ELR (cell line): ENCODE data around the gene ETV4.
A peak's percentile ranks its signal among the peaks of the same experiment; 100 is the strongest.

Source experiments
- DNase-seq: peaks from one replicate; pipeline ENCODE4 v3.0.0-alpha.2; 2015; ENCODE audit warnings: low read depth

Gene ETV4

DNA sequence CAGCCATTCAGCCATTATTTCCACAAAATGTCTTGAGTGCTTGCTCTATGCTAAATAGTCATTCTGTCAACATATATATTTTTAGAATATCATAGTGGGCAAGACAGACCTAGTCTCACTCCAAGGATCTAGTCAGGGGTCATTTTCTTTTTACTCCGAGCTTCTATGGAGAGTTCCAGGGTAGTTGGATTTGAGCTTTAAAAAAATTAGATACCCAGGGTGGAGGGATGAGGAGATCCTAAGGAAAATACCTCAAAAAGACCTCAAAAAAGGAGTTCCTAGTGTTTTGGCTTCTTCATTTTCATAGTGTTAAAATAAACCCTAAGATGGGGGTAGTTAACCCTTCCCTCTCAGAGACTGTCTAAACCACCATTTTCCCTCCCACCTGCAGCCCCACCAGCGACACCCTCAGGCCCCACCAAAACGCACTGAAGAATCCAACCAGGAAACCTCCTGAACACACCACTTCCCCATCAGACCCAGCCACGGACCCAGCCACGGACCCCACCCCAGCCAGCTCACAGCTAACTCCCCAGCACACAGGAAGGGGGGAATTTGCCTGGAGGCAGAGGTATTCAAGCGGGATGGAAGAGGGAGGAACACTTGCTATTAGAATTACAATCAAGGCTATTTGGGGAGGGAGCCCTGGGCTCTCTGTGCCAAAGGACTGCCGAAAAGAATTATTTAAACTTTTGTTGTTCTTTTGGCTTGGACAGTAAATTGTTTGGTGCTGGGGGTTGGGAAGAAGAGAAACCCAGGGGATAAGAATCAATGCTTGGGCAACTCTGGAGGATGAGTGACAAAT is 2.2 kb downstream of the ETV4 start:
- no peak for DNase-seq

GRCh38 chr17:43543300-43543699 is 2.8 kb downstream of the ETV4 start:
- peak; percentile 29 for DNase-seq

- no peak for DNase-seq
Measured at GRCh38 chr17:43542859-43543258, 3.3 kb downstream of the ETV4 start.

- no peak for DNase-seq
Measured at GRCh38 chr17:43540821-43541674, 5.1 kb downstream of the ETV4 start.

GRCh38 chr17:43536236-43536992 is 9.7 kb downstream of the ETV4 start:
- peak; percentile 67 for DNase-seq

- no peak for DNase-seq
Measured at GRCh38 chr17:43534909-43535308, 11.2 kb downstream of the ETV4 start.

DNA sequence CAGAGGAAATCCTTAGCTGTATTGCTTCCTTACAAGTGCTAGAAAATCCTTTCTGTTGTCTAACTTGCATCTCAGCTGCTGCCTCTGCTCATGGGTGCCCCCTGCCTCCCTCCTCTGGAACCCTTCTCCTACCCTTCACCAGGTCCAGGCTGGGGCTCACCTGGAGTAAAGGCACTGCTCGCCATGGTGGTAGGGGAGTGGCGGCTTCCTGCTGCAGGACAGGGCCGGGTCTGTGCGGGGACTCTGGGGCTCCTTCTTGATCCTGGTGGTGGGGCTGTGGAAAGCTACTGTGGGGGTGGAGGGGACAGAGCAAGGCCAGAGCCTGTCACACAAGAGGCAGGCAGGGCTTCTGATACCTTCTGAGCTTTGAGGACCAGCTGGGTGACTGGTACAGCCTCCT is 12.4 kb downstream of the ETV4 start:
- DNase-seq: no peak

GRCh38 chr17:43532581-43532980 is 13.6 kb downstream of the ETV4 start:
- DNase-seq: no peak

DNA sequence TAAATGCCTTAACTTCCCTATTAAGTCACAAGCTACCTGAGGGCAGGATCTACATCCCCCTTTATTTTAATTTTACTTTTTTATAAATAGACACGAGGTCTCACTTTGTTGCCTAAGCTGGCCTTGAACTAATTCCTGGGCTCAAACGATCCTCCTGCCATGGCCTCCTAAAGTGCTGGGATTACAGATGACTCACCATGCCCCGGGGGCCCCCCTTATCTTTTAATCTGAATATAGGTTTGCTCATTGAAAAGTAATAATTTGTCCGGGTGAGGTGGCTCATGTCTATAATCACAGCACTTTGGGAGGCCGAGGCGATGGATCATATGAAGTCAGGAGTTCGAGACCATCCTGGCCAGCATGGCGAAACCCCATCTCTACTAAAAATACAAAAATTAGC is 14.2 kb downstream of the ETV4 start:
- DNase-seq: peak; percentile 69

GRCh38 chr17:43531082-43531378 is 15.1 kb downstream of the ETV4 start:
- no peak for DNase-seq

GRCh38 chr17:43530288-43531081 is 15.7 kb downstream of the ETV4 start:
- peak; percentile 68 for DNase-seq

- no peak for DNase-seq
Measured at GRCh38 chr17:43529947-43530287, 16.2 kb downstream of the ETV4 start.

DNA sequence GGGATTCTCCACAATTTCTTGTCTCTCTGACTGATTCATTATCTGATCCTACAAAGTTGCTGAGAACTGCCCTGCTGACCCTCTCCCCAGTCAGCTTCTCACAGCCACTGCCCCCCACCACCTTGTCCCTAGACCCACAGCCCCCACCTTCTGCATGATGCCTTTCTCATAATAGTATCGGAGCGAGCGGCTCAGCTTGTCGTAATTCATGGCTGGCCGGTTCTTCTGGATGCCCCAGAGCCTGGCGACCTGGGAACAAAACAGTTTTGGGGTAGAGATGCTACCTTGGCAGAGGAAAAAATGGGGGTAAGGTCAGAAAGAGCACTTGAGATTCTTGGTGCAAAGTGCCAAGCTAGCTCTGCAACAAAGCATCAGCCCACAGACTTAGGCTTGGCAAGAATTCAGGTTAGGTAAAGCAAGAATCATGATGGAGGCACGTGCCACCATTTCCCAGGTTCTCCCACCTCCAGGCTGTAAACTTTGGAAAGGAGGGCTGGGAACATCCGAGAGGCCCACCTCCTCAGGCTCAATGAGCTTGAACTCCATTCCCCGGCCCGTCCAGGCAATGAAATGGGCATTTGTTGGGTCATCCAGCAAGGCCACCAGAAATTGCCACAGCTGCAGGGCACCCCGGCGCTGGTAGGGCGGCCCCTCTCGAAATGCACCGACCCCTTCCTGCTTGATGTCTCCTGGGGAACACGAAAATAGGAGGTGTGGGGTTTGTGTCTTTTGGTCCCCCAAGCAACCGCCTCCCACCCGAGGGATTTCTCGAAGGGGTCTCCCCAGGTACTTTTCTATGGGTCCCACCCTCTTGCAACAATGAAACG is 16.9 kb downstream of the ETV4 start:
- DNase-seq: no peak

- no peak for DNase-seq
Measured at GRCh38 chr17:43528319-43528987, 17.7 kb downstream of the ETV4 start.

GRCh38 chr17:43526886-43527648 is 19.1 kb downstream of the ETV4 start:
- DNase-seq: no peak

DNA sequence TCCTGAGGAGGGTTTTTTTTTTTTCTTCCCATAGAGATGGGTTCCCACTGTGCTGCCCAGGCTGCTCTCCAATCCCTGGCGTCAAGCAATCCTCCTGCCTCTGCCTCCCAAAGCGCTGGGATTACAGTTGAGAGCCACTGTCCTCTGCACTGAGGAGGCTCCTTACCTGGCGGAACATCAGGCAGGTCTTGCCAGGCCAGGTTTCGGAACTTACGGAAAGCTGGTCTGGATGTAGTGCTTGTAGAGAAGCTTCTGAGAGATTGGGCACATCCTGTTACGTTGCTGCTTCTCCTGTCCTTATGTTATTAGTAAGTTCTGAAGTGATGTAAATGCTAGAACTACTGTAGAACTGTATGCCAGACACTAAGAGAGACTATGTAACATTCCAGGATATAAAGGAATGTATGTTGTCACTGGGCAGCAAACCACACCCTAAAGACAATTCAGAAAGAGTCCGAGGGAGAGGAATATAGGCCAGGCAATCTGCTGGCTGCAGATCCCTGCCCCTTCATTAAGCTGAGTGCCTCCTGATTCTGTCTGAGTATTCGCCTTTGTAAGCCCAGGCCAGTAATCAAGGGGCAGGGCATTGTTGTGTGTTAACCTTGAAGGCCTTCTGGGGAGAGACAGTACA is 21.1 kb downstream of the ETV4 start:
- no peak for DNase-seq

DNA sequence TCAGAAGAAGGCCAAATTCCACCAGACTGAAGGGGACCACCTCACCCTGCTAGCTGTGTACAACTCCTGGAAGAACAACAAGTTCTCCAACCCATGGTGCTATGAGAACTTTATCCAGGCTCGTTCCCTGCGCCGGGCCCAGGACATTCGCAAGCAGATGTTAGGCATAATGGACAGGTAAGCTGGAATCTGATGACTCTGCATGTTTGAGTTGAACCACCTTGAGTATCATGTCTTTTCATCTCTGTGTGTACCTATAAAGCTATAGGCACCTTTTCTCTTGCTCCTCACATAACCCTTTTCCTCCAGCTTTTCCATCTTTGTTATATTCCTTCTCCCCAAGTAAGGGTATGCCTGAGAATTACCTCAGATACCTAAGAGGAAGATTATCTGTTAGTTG is 24.8 kb downstream of the ETV4 start:
- DNase-seq: no peak

- peak; percentile 70 for DNase-seq
Measured at GRCh38 chr17:43517615-43518386, 28.3 kb downstream of the ETV4 start.

DNA sequence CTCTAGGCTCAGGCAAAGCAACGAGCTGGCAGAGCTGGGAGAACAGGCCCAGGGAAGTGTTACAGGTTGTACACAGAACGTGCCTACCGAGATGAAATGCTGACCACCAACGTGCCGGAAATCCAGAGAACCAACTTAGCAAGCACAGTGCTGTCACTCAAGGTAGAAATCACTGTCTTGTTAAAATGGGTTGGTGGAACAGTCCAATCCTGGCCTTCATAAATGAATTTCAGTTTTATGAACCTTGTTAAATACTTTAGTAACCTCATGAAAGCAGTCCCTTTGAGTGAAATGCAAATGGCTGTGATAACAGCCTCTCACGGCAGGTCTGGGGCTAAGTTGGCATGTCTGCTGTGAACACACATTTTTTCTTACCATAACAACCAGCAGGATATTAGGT is 29.0 kb downstream of the ETV4 start:
- DNase-seq: peak; percentile 10
